H1 (cell line): ENCODE data around the gene ABCC2. TPM values are rescaled to one million over a fixed set of nuclear protein-coding genes. Genes with fewer than 3 reads are reported as not detected.

Experiments used
- CTCF ChIA-PET: fragments of 300-600 bp; sonication (Branson Sonifier 250); formaldehyde crosslinking; loops from one replicate; lab custom pipeline; 2021; ENCODE audit not compliant: partially characterized antibody; lab: Charles Lee
- POLR2A ChIA-PET: fragments of 300-600 bp; sonication (Branson Sonifier 250); formaldehyde crosslinking; loops from one replicate; lab custom pipeline; 2021; ENCODE audit warnings: inconsistent platforms; ENCODE audit not compliant: partially characterized antibody; lab: Charles Lee
- DNase-seq, 2 experiments: peaks; one replicate each; pipeline versions ENCODE4 v3.0.0 to v3.0.0-alpha.2; 2010 to 2022; ENCODE audit warnings: low spot score in 2 of 2, low read depth in 1 of 2, mixed read lengths in 1 of 2
- FAIRE-seq: peaks from 2 replicates; lab custom pipeline; 2011; peaks lifted over from hg19 to GRCh38; lab: Jason Lieb, UNC
- H2AFZ ChIP-seq: 2 replicates; pipeline ENCODE4 v1.8.1; 2012; ENCODE audit warnings: low read length, inconsistent platforms
- H2AK5ac ChIP-seq: 2 replicates; pipeline ENCODE4 v1.6.1; 2013; ENCODE audit warnings: low read depth, low read length
- H2BK120ac ChIP-seq: replicated peaks from 2 replicates; pipeline ENCODE3; 2013; ENCODE audit warnings: low read depth, low read length, inconsistent platforms
- H2BK12ac ChIP-seq: 2 replicates; pipeline ENCODE4 v1.6.1; 2013; ENCODE audit warnings: low read depth, low read length
- H2BK15ac ChIP-seq: 2 replicates; pipeline ENCODE4 v1.6.1; 2013; ENCODE audit warnings: low read length
- H2BK20ac ChIP-seq: 2 replicates; pipeline ENCODE4 v1.6.1; 2013; ENCODE audit warnings: low read length
- H2BK5ac ChIP-seq: 2 replicates; pipeline ENCODE4 v1.6.1; 2013; ENCODE audit warnings: low read depth, low read length
- H3K14ac ChIP-seq: 2 replicates; pipeline ENCODE4 v1.6.1; 2013; ENCODE audit warnings: inconsistent platforms; ENCODE audit not compliant: insufficient read length
- H3K18ac ChIP-seq: 2 replicates; pipeline ENCODE4 v1.6.1; 2013; ENCODE audit warnings: low read length; ENCODE audit errors: extremely low read depth
- H3K23ac ChIP-seq: 2 replicates; pipeline ENCODE4 v1.6.1; 2013; ENCODE audit warnings: inconsistent platforms; ENCODE audit not compliant: insufficient read length
- H3K23me2 ChIP-seq: 2 replicates; pipeline ENCODE4 v1.6.1; 2013; ENCODE audit warnings: low read depth, low read length
- H3K27ac ChIP-seq: 2 replicates; pipeline ENCODE4 v1.6.1; 2011; ENCODE audit warnings: low read depth, low read length, inconsistent platforms
- H3K27me3 ChIP-seq, 4 experiments: replicated peaks in 1 of 4; 1 replicate in 1 of 4; 2 replicates in 3 of 4; pipeline versions ENCODE4 v1.6.1 to v1.8.1; 2011 to 2013; ENCODE audit warnings: low read length in 3 of 4, mild to moderate bottlenecking in 3 of 4, inconsistent platforms in 2 of 4, mixed read lengths in 2 of 4, moderate library complexity in 1 of 4; ENCODE audit not compliant: control insufficient read depth in 3 of 4, insufficient read depth in 3 of 4; ENCODE audit errors: extremely low read depth in 1 of 4
- H3K36me3 ChIP-seq, 4 experiments: 2 replicates each; pipeline versions ENCODE4 v1.6.1 to v1.8.1; 2011 to 2013; ENCODE audit warnings: mild to moderate bottlenecking in 4 of 4, low read length in 3 of 4, moderate library complexity in 2 of 4, control low read depth in 1 of 4, inconsistent platforms in 1 of 4; ENCODE audit not compliant: insufficient read depth in 4 of 4, control insufficient read depth in 2 of 4
- H3K4ac ChIP-seq: replicated peaks from 2 replicates; pipeline ENCODE3; 2013; ENCODE audit warnings: low read length, low read depth, mixed read lengths, inconsistent platforms; ENCODE audit not compliant: insufficient read length
- H3K4me1 ChIP-seq, 4 experiments: replicated peaks in 1 of 4; 1 replicate in 1 of 4; 2 replicates in 3 of 4; pipeline versions ENCODE4 v1.6.1 to v1.8.1; 2011 to 2013; ENCODE audit warnings: low read length in 3 of 4, inconsistent platforms in 2 of 4, mixed read lengths in 1 of 4; ENCODE audit not compliant: insufficient read depth in 4 of 4, control insufficient read depth in 3 of 4
- H3K4me2 ChIP-seq, 2 experiments: 2 replicates each; pipeline versions ENCODE4 v1.6.1 to v1.8.1; 2011 to 2013; ENCODE audit warnings: low read depth in 2 of 2, low read length in 2 of 2, control low read depth in 1 of 2, inconsistent platforms in 1 of 2, mild to moderate bottlenecking in 1 of 2; ENCODE audit not compliant: insufficient read depth in 1 of 2
- H3K4me3 ChIP-seq, 4 experiments: fragments of 200-600, 300-600 bp in 1 of 4; sonication (generic), shearing (Covaris generic), sonication (Bioruptor Twin) in 1 of 4; 2 replicates each; pipeline versions ENCODE4 v1.5.1 to v1.8.1; 2011 to 2016; ENCODE audit warnings: low read length in 4 of 4, low read depth in 3 of 4, control low read depth in 2 of 4, inconsistent platforms in 2 of 4, mild to moderate bottlenecking in 2 of 4, mixed read lengths in 1 of 4, moderate library complexity in 1 of 4; ENCODE audit not compliant: insufficient read depth in 2 of 4; ENCODE audit errors: extremely low read depth in 1 of 4
- H3K56ac ChIP-seq: replicated peaks from 2 replicates; pipeline ENCODE3; 2013; ENCODE audit warnings: low read depth, mild to moderate bottlenecking, mixed read lengths, low read length, inconsistent platforms; ENCODE audit not compliant: insufficient read length
- H3K79me1 ChIP-seq: 2 replicates; pipeline ENCODE4 v1.6.1; 2013; ENCODE audit warnings: low read depth, low read length, control low read depth
- H3K79me2 ChIP-seq, 2 experiments: 2 replicates each; pipeline versions ENCODE4 v1.6.1 to v1.8.1; 2012 to 2013; ENCODE audit warnings: low read length in 2 of 2, mild to moderate bottlenecking in 2 of 2, inconsistent platforms in 1 of 2; ENCODE audit not compliant: insufficient read depth in 2 of 2, control insufficient read depth in 1 of 2
- H3K9ac ChIP-seq, 4 experiments: replicated peaks in 1 of 4; 1 replicate in 1 of 4; 2 replicates in 3 of 4; pipeline versions ENCODE4 v1.6.1 to v1.8.1; 2011 to 2013; ENCODE audit warnings: low read depth in 3 of 4, low read length in 3 of 4, control low read depth in 2 of 4, mild to moderate bottlenecking in 2 of 4, moderate library complexity in 2 of 4, inconsistent platforms in 1 of 4; ENCODE audit errors: extremely low read depth in 1 of 4
- H3K9me3 ChIP-seq, 2 experiments: 2 replicates each; pipeline versions ENCODE4 v1.6.1 to v1.8.1; 2012 to 2013; ENCODE audit warnings: mild to moderate bottlenecking in 2 of 2, moderate library complexity in 2 of 2, control low read depth in 1 of 2, inconsistent platforms in 1 of 2, low read depth in 1 of 2, low read length in 1 of 2, mixed read lengths in 1 of 2; ENCODE audit not compliant: insufficient read depth in 2 of 2
- H4K20me1 ChIP-seq, 2 experiments: replicated peaks in 1 of 2; 2 replicates each; pipeline versions ENCODE3 to v1.8.1; 2011 to 2013; ENCODE audit warnings: inconsistent platforms in 2 of 2, low read length in 2 of 2, mild to moderate bottlenecking in 1 of 2; ENCODE audit not compliant: insufficient read depth in 2 of 2, control insufficient read depth in 1 of 2
- H4K5ac ChIP-seq: 2 replicates; pipeline ENCODE4 v1.6.1; 2013; ENCODE audit warnings: low read length, low read depth, mixed read lengths, inconsistent platforms; ENCODE audit not compliant: insufficient read length
- H4K8ac ChIP-seq: 2 replicates; pipeline ENCODE4 v1.8.0; 2013; ENCODE audit warnings: mild to moderate bottlenecking, moderate library complexity, low read length, inconsistent platforms; ENCODE audit not compliant: insufficient read depth; ENCODE audit errors: extremely low read depth
- H4K91ac ChIP-seq: replicated peaks from 2 replicates; pipeline ENCODE3; 2013; ENCODE audit warnings: low read length, mixed read lengths, inconsistent platforms; ENCODE audit not compliant: insufficient read length
- BRCA1 ChIP-seq: IDR thresholded peaks from 2 replicates; pipeline ENCODE4 v1.6.1; 2012; ENCODE audit warnings: low read depth, low read length, improper control_type of control experiment
- CREB1 ChIP-seq: IDR thresholded peaks from 2 replicates; pipeline ENCODE4 v1.6.1; 2012; ENCODE audit warnings: inconsistent platforms
- HDAC2 ChIP-seq, 2 experiments: fragments of 300-600 bp in 1 of 2; sonication (generic) in 1 of 2; IDR thresholded peaks; 2 replicates each; pipeline ENCODE4 v1.6.1; 2011 to 2012; ENCODE audit warnings: low read depth in 2 of 2, low read length in 2 of 2, mild to moderate bottlenecking in 2 of 2, moderate library complexity in 2 of 2, borderline replicate concordance in 1 of 2, inconsistent platforms in 1 of 2
- MAFK ChIP-seq: IDR thresholded peaks from 2 replicates; pipeline ENCODE4 v1.6.1; 2012; ENCODE audit warnings: low read depth, mild to moderate bottlenecking, improper control_type of control experiment, low read length
- NANOG ChIP-seq: IDR thresholded peaks from 2 replicates; pipeline ENCODE4 v1.6.1; 2011; ENCODE audit warnings: low read length, low read depth, mild to moderate bottlenecking, inconsistent platforms; ENCODE audit not compliant: insufficient read depth, poor library complexity, severe bottlenecking
- NRF1 ChIP-seq: IDR thresholded peaks from 2 replicates; pipeline ENCODE4 v1.6.1; 2011; ENCODE audit warnings: mild to moderate bottlenecking, low read depth, low read length, improper control_type of control experiment
- POU5F1 ChIP-seq: IDR thresholded peaks from 2 replicates; pipeline ENCODE4 v1.6.1; 2011; ENCODE audit warnings: low read depth, mild to moderate bottlenecking, low read length, moderate library complexity
- RFX5 ChIP-seq: IDR thresholded peaks from 2 replicates; pipeline ENCODE4 v1.6.1; 2011; ENCODE audit warnings: low read depth, low read length, improper control_type of control experiment, borderline replicate concordance
- RNF2 ChIP-seq: fragments of 200-900, 300-1000 bp; sonication (generic); IDR thresholded peaks from 2 replicates; pipeline ENCODE4 v1.7.1; 2016; ENCODE audit warnings: borderline replicate concordance, low read depth, mild to moderate bottlenecking, antibody characterized with exemption, low read length; ENCODE audit not compliant: poor library complexity, severe bottlenecking; ENCODE audit errors: missing control alignments
- SP2 ChIP-seq: IDR thresholded peaks from 2 replicates; pipeline ENCODE4 v1.6.1; 2012; ENCODE audit warnings: mild to moderate bottlenecking, low read length, inconsistent platforms
- TAF1 ChIP-seq: IDR thresholded peaks from 2 replicates; pipeline ENCODE4 v1.6.1; 2011; ENCODE audit warnings: mild to moderate bottlenecking, low read depth, low read length
- ZNF274 ChIP-seq: IDR thresholded peaks from 2 replicates; pipeline ENCODE4 v1.7.0; 2012; ENCODE audit warnings: low read length, borderline replicate concordance; ENCODE audit errors: extremely low read depth
- WGBS, 2 experiments: shearing (Covaris generic) in 1 of 2; methylation state at CpG; one replicate each; pipeline versions ENCODE4 v1.1.6 to v1.1.7; 2013 to 2015; ENCODE audit warnings: low lambda C conversion rate in 2 of 2, mixed read lengths in 2 of 2, inconsistent platforms in 1 of 2, low coverage in 1 of 2, missing lambda C conversion rate in 1 of 2; ENCODE audit not compliant: insufficient replicate concordance in 2 of 2, insufficient coverage in 1 of 2, insufficient read length in 1 of 2; ENCODE audit errors: extremely low coverage in 1 of 2, missing lambda C conversion rate in 1 of 2; 5-methylcytosine and 5-hydroxymethylcytosine counted together
- polyA plus RNA-seq, 7 experiments: library from polyadenylated mRNA; depleted of rRNA in 3 of 7; stranded (reverse) in 5 of 7; unstranded in 2 of 7; fragments of >200 nt in 5 of 7; fragments of 200-250 nt in 2 of 7; gene quantifications; 1 replicate in 5 of 7; 2 replicates in 1 of 7; 4 replicates in 1 of 7; pipeline versions ENCODE4 v1.2.1 to v1.2.3, GENCODE V29; 2011 to 2013; ENCODE audit warnings: missing spikeins in 2 of 7, mixed read lengths in 2 of 7
- total RNA-seq: library from RNA; stranded (reverse); fragmentation: NEBNext Ultra II Directional; extraction: Animal tissue kit (Norgen Biotek cat#: 25700); gene quantifications from 2 replicates; pipeline ENCODE4 v1.2.1, GENCODE V29; 2021

Gene ABCC2
- total and polyA plus RNA-seq, 2 of the 8 experiments (the other 6 are each of a cell fraction or from before 2014, with no cell fraction given): 0.74 to 1.1 TPM

GRCh38 chr10:99758211-99758891 lies 24.1 kb upstream of the ABCC2 start:
- ChIA-PET CTCF (interaction anchor here (0.8 kb wide), 1 partner anchor 26 kb away, joined by 3 read pairs; no protein-coding TSS in a partner anchor), POLR2A (interaction anchor here (0.5 kb wide), 1 partner anchor 25 kb away, joined by 3 read pairs; no protein-coding TSS in a partner anchor)
- no peak overlapping the region for H3K4me3 ChIP-seq
- no peak overlapping the region for H4K91ac ChIP-seq
- no peaks in the 10 kb centered on the region for H4K20me1 ChIP-seq
- H2AK5ac ChIP-seq: no peak overlapping the region
- no peaks in the 10 kb centered on the region for H3K79me1 ChIP-seq
- no peaks in the 10 kb centered on the region for H3K27me3 ChIP-seq
- 90% methylated on average over 2 of the region's 2 CpGs; no CpG with 5 or more reads in 1 of the 2 experiments for WGBS, 2 experiments
- H2BK12ac ChIP-seq: no peak overlapping the region
- no peak overlapping the region; a peak in 1 of 7 replicates for H3K9ac ChIP-seq
- no peak overlapping the region for H4K5ac ChIP-seq
- H3K36me3 ChIP-seq: peaks cover 2 to 40% (median 12%) of the 10 kb centered on the region in 4 experiments; a peak in 5 of 8 replicates
- no peaks in the 10 kb centered on the region for H3K23me2 ChIP-seq
- no peak overlapping the region for H3K14ac ChIP-seq
- H2BK5ac ChIP-seq: no peak overlapping the region
- H3K9me3 ChIP-seq: no peaks in the 10 kb centered on the region
- H3K23ac ChIP-seq: no peak overlapping the region
- H3K4ac ChIP-seq: no peak overlapping the region
- no peaks in the 10 kb centered on the region for H3K4me1 ChIP-seq
- H2BK20ac ChIP-seq: no peak overlapping the region
- no peak overlapping the region for H3K27ac ChIP-seq
- no peak overlapping the region for H2AFZ ChIP-seq
- H2BK120ac ChIP-seq: no peak overlapping the region
- no peak for DNase-seq
- no peak overlapping the region for H4K8ac ChIP-seq
- no peak overlapping the region for H3K18ac ChIP-seq
- no peak overlapping the region for H3K56ac ChIP-seq
- H3K79me2 ChIP-seq: no peaks in the 10 kb centered on the region
- no peak overlapping the region for H2BK15ac ChIP-seq
- no peak overlapping the region for H3K4me2 ChIP-seq
- no peak for FAIRE-seq
- no peak for TF ChIP-seq NRF1
- TF ChIP-seq CREB1: no peak
- no peak for TF ChIP-seq BRCA1
- no peak for TF ChIP-seq SP2
- no peak for TF ChIP-seq POU5F1
- TF ChIP-seq NANOG: no peak
- TF ChIP-seq RFX5: no peak
- TF ChIP-seq RNF2: no peak
- TF ChIP-seq TAF1: no peak
- TF ChIP-seq MAFK: no peak
- TF ChIP-seq ZNF274: no peak
- no peak for TF ChIP-seq HDAC2 (IDR thresholded peaks at IDR 0.05; ENCODE audit: borderline replicate concordance in 1 of 2, low read depth in 2 of 2, low read length in 2 of 2)
